Heart right ventricle (tissue), 16 donors: ENCODE results near the gene MRPL3. TPM values are rescaled to one million over a fixed set of nuclear protein-coding genes. Genes with fewer than 3 reads are reported as not detected.

Source experiments
- ATAC-seq, 8 donors: fragments of 200-7000 bp; cut with Tn5 transposase; one replicate each; pipeline ENCODE4 v1.9.1; 2020; ENCODE audit warnings: mild to moderate bottlenecking in 8 of 8, moderate library complexity in 8 of 8, moderate number of reproducible peaks in 1 of 8
- DNase-seq, 2 donors: peaks; one replicate each; pipeline ENCODE4 v3.0.0-alpha.2; 2020
- H3K27ac ChIP-seq, 10 donors: fragments of 200-600 bp; sonication (generic) in 2 of 10; one replicate each; pipeline versions ENCODE4 v1.5.0 to v1.8.0; 2020 to 2022; ENCODE audit warnings: mild to moderate bottlenecking in 3 of 10
- H3K27me3 ChIP-seq, 7 donors: fragments of 200-600 bp; one replicate each; pipeline ENCODE4 v1.8.0; 2021 to 2022; ENCODE audit warnings: mild to moderate bottlenecking in 2 of 7
- H3K36me3 ChIP-seq, 9 donors: fragments of 200-600 bp; sonication (generic) in 1 of 9; one replicate each; pipeline versions ENCODE4 v1.5.0 to v1.8.0; 2020 to 2022; ENCODE audit warnings: mild to moderate bottlenecking in 2 of 9
- H3K4me1 ChIP-seq, 9 donors: fragments of 200-600 bp; sonication (generic) in 1 of 9; one replicate each; pipeline versions ENCODE4 v1.5.0 to v1.8.0; 2020 to 2022; ENCODE audit warnings: mild to moderate bottlenecking in 4 of 9
- H3K4me3 ChIP-seq, 10 donors: fragments of 200-600 bp; sonication (generic) in 2 of 10; one replicate each; pipeline versions ENCODE4 v1.5.0 to v1.8.0; 2020 to 2022; ENCODE audit warnings: mild to moderate bottlenecking in 7 of 10, moderate library complexity in 2 of 10
- H3K9me3 ChIP-seq, 11 donors: fragments of 200-600 bp in 10 of 11; sonication (generic) in 2 of 11; one replicate each; pipeline versions ENCODE4 v1.5.0 to v1.8.0; 2013 to 2022; ENCODE audit warnings: mild to moderate bottlenecking in 2 of 11, control low read depth in 1 of 11, moderate library complexity in 1 of 11
- whole genome bisulfite sequencing, 2 donors: extraction: QIAGEN DNeasy Blood & Tissue Kit; methylation state at CpG; one replicate each; pipeline ENCODE4 v1.1.7; 2013; ENCODE audit warnings: inconsistent platforms in 1 of 2; 5-methylcytosine and 5-hydroxymethylcytosine counted together
- intact Hi-C, 10 donors: fragments of 100-400 bp; cut with DNase I; formaldehyde crosslinking; loops; one replicate each; pipeline versions ENCODE4 v1.11.1 to v1.14.2; 2022
- polyA plus RNA-seq, 2 donors: library from polyadenylated mRNA; stranded (reverse); fragments of 200-250 nt; gene quantifications; one replicate each; pipeline ENCODE4 v1.2.3, GENCODE V29; 2013
- total RNA-seq, 10 donors: library from RNA; stranded (reverse); fragmentation: NEBNext Ultra II Directional in 3 of 10; extraction: Animal tissue kit (Norgen Biotek cat#: 25700) in 3 of 10; gene quantifications; one replicate each; pipeline versions ENCODE4 v1.2.1 to v1.2.4, GENCODE V29; 2021 to 2023
- TF ChIP-seq, protein P1 (sequence below), 9 donors: fragments of 200-600 bp; sonication (generic) in 2 of 9; IDR thresholded peaks; one replicate each; pipeline versions ENCODE4 v1.5.0 to v1.8.0; 2021 to 2022; ENCODE audit warnings: antibody characterized with exemption in 9 of 9, mild to moderate bottlenecking in 5 of 9, moderate library complexity in 1 of 9
- donor health status: Arrhythmogenic right ventricular cardiomyopathy.
- donor health status: ischemic (EF 13 %, LVEDD 7.1; RV severe dilation, severe dysfunction).
- donor health status: healthy with polysubstance abuse.
- donor health status: DM: no; HTN: yes; CAD: no.
- donor health status: DM: no; HTN: no; CAD: no.
- donor health status: ischemic (EF 25% LVEDD 6.9; RV normal size, moderate dysfunction).
- donor health status: ischemic (EF 25% LVEDD 5.7; RV mildly dilated, moderate dysfunction).
- donor health status: healthy.
- donor health status: DM: yes; HTN: yes; CAD: no.
- donor health status: Ischemic cardiomyopathy.
- donor health status: ischemic (EF 35%, LVEDD 5.7; RV mildly dilated, moderate dysfunction).
- donor health status: nonischemic (EF 11% LVEDD 7.7; RV severe dilation, severe dysfunction).
- donor health status: DM: yes; HTN: yes; CAD: no.
- donor health status: PGD.
- donor health status: ischemic (EF 29% LVEDD 5.4; RV normal size, mild dysfunction).
- donor health status: nonischemic (EF 23%, LVEDD 6.1; RV moderate dilation, normal function).

Gene MRPL3
- total and polyA plus RNA-seq, 12 donors: 46.5 to 102 (median 51.2) TPM

DNA sequence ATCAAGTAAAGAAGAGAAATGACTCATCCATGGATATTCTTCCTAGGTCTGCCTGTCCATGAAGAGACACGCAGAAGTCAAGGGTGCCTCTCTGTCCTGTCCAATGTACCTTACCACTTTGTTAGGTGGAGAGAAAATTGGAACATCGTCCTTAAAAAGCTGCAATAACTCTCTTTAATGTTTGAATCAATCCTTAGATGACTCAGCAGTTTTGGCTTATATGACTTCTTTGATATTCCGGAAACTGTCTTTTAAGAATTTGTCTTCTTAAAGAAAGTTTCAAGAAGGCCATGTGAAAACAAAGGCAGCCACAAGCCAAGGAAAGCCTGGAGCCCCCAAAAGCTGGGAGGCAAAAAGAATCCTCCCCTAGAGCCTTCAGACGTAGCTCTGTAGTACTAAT, 49.2 kb downstream of the MRPL3 start:
- 84 to 86% methylated on average over 4 of the region's 4 CpGs for WGBS, 2 donors
- no peak for ATAC-seq
- H3K4me1 ChIP-seq: peaks cover 0 to 27% (median 7%) of the 10 kb centered on the region in 9 donors
- no peak overlapping the region for H3K27ac ChIP-seq
- TF ChIP-seq, protein P1, sequence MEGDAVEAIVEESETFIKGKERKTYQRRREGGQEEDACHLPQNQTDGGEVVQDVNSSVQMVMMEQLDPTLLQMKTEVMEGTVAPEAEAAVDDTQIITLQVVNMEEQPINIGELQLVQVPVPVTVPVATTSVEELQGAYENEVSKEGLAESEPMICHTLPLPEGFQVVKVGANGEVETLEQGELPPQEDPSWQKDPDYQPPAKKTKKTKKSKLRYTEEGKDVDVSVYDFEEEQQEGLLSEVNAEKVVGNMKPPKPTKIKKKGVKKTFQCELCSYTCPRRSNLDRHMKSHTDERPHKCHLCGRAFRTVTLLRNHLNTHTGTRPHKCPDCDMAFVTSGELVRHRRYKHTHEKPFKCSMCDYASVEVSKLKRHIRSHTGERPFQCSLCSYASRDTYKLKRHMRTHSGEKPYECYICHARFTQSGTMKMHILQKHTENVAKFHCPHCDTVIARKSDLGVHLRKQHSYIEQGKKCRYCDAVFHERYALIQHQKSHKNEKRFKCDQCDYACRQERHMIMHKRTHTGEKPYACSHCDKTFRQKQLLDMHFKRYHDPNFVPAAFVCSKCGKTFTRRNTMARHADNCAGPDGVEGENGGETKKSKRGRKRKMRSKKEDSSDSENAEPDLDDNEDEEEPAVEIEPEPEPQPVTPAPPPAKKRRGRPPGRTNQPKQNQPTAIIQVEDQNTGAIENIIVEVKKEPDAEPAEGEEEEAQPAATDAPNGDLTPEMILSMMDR (IDR thresholded peaks at IDR 0.05): no peak
- H3K36me3 ChIP-seq: peaks cover 0 to 8% (median 0%) of the 10 kb centered on the region in 9 donors
- no peaks in the 10 kb centered on the region for H3K27me3 ChIP-seq
- no peak for DNase-seq
- no peaks in the 10 kb centered on the region for H3K9me3 ChIP-seq
- no peak overlapping the region for H3K4me3 ChIP-seq
- intact Hi-C loops: loop anchor here in 1 of 10 donors (10.0 kb wide), 1 partner anchor 429 kb away; the partner anchor contains the start of genes ASTE1 and NEK11

DNA sequence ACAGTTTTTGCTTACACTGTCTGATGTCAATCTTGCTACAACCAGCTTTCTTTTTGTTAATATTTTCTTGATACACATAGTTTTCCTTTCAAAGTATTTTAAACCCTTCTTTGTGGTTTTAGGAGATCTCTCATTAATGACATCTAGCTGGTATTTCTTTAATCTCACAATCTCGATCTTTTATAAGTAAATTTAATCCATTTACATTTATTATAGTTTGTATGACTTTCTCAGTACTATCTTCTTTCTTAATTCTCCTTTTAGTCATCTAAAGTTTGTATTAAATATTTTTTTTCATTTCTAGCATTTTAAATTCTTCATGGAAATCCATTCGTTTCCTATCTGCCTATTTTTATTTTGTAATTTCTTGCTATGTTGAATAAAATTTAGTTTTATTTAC, 55.4 kb downstream of the MRPL3 start:
- TF ChIP-seq, protein P1 (IDR thresholded peaks at IDR 0.05): no peak
- Histone ChIP-seq H3K4me1 (peaks cover 0 to 26% (median 7%) of the 10 kb centered on the region in 9 donors), H3K27ac (no peak overlapping the region), H3K36me3 (no peaks in the 10 kb centered on the region), H3K4me3 (no peak overlapping the region), H3K27me3 (no peaks in the 10 kb centered on the region), H3K9me3 (peaks cover 0 to 17% (median 3%) of the 10 kb centered on the region in 11 donors)
- intact Hi-C loops: loop anchor here in 1 of 10 donors (5.0 kb wide), 1 partner anchor 290 kb away; no protein-coding TSS in a partner anchor
- DNase-seq (no peak), ATAC-seq (no peak)
- WGBS, 2 donors: 95 to 97% methylated on average over 2 of the region's 2 CpGs

DNA sequence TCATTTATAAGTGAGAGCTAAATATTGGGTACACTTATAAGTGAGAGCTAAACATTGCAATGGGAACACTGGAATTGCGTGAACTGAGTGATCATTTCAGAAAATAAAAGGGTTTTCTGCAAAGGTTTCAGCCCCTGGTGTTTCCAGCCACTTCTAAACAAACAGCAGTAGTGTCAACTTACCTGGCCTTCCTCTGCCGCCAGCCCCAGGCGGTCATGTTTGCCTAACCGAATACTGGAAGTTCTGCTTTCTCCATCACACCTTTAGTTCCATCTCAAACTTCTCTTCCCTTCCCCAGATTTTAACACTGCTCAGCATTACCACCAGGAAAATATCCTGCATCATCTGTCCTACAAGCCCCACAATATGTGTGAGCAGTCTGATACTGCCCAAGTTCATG, 58.6 kb downstream of the MRPL3 start:
- 94 to 95% methylated on average over 4 of the region's 4 CpGs for WGBS, 2 donors

DNA sequence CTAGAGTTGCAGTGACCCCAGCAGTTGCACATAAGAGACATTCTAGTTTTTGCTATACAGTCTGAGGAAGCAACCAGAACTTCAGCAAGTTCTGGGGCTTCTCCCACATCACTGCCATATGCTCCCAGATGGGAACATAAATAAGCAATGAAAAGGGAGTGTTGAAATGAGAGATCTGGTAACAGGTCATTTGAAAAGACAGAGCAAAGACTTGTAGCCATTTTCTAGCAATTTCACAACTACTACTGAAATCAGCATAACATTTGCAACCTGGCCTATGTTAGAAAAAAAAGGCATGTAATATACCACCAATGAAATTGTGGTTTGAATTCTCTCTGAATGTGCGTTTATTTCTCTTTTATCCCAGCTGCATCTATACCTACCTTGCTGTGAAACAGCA, 63.7 kb downstream of the MRPL3 start:
- ATAC-seq: no peak
- Histone ChIP-seq H3K36me3 (no peaks in the 10 kb centered on the region), H3K4me1 (no peaks in the 10 kb centered on the region), H3K4me3 (no peak overlapping the region), H3K9me3 (peaks cover 0 to 9% (median 0%) of the 10 kb centered on the region in 11 donors), H3K27me3 (no peaks in the 10 kb centered on the region), H3K27ac (no peak overlapping the region)
- 82 to 86% methylated on average over 1 of the region's 1 CpG for WGBS, 2 donors
- TF ChIP-seq, protein P1 (IDR thresholded peaks at IDR 0.05): no peak
- no peak for DNase-seq
- intact Hi-C loops: no loop called here

More for the DNA sequence above, 58.6 kb downstream of the MRPL3 start:
- H3K4me3 ChIP-seq: no peak overlapping the region
- no peak for DNase-seq
- peaks cover 0 to 17% (median 3%) of the 10 kb centered on the region in 11 donors for H3K9me3 ChIP-seq
- H3K36me3 ChIP-seq: no peaks in the 10 kb centered on the region
- intact Hi-C loops: no loop called here
- ATAC-seq: no peak
- peaks cover 0 to 8% (median 0%) of the 10 kb centered on the region in 9 donors for H3K4me1 ChIP-seq
- TF ChIP-seq, protein P1 (IDR thresholded peaks at IDR 0.05): no peak
- H3K27me3 ChIP-seq: no peaks in the 10 kb centered on the region
- H3K27ac ChIP-seq: no peak overlapping the region
